Fibroblast of the aortic adventitia (primary cell): Measurements from ENCODE around the gene SLC25A21. TPM values are rescaled to one million over a fixed set of nuclear protein-coding genes. Genes with fewer than 3 reads are reported as not detected.
"Not testable (repeated sequence)": the region's sequence is repeated elsewhere in the genome, so short reads cannot be mapped to it uniquely, and the experiment has no call there.

Experiments used
- DNase-seq: peaks from one replicate; pipeline ENCODE4 v3.0.0-alpha.2; 2010; ENCODE audit warnings: low read depth
- H3K4me3 ChIP-seq: 2 replicates; pipeline ENCODE4 v1.5.1; 2011; ENCODE audit warnings: low read depth, mild to moderate bottlenecking, control low read depth, low read length, moderate library complexity
- CTCF ChIP-seq: IDR thresholded peaks from 2 replicates; pipeline ENCODE4 v1.5.1; 2011; ENCODE audit warnings: mild to moderate bottlenecking, low read length, control low read depth, inconsistent platforms; ENCODE audit not compliant: insufficient read depth
- total RNA-seq: library from RNA; depleted of rRNA; stranded (reverse); fragments of >200 nt; gene quantifications from 2 replicates; pipeline ENCODE4 v1.2.3, GENCODE V29; 2012; ENCODE audit warnings: low replicate concordance

The SLC25A21 gene
- total RNA-seq, 1 donor: 1.2 TPM

GRCh38 chr14:36817071-36817930 lies 355.1 kb downstream of the SLC25A21 start:
- H3K4me3 ChIP-seq: no peak overlapping the region
- no peak for DNase-seq
- TF ChIP-seq CTCF: no peak

GRCh38 chr14:36816481-36816880 lies 355.9 kb downstream of the SLC25A21 start:
- TF ChIP-seq CTCF: no peak
- no peak for DNase-seq
- no peak overlapping the region for H3K4me3 ChIP-seq

GRCh38 chr14:36814783-36815182 lies 357.6 kb downstream of the SLC25A21 start:
- DNase-seq, H3K4me3 ChIP-seq: not testable (repeated sequence)

- DNase-seq: no peak
- TF ChIP-seq CTCF: no peak
- no peak overlapping the region for H3K4me3 ChIP-seq
These were observed 362.2 kb downstream of the SLC25A21 start for GRCh38 chr14:36810209-36810608.

GRCh38 chr14:36807727-36808126 lies 364.7 kb downstream of the SLC25A21 start:
- DNase-seq: no peak
- no peak overlapping the region for H3K4me3 ChIP-seq
- no peak for TF ChIP-seq CTCF

- TF ChIP-seq CTCF: no peak
- H3K4me3 ChIP-seq: no peak overlapping the region
- DNase-seq: no peak
These were observed 367.3 kb downstream of the SLC25A21 start for GRCh38 chr14:36805131-36805559.

- no peak for DNase-seq
- no peak overlapping the region for H3K4me3 ChIP-seq
- no peak for TF ChIP-seq CTCF
These were observed 374.8 kb downstream of the SLC25A21 start for GRCh38 chr14:36797634-36798033.
